Measurements from ENCODE around the gene EPM2A. TPM values are rescaled to one million over a fixed set of nuclear protein-coding genes. Genes with fewer than 3 reads are reported as not detected.

The EPM2A gene
- total RNA-seq, 2 experiments from 2014 or later: 34.9 to 39.2 TPM

GRCh38 chr6:145763742-145764141 is 28.4 kb upstream of the EPM2A start:
- no peaks in the 10 kb centered on the region for H3K9me3 ChIP-seq (ENCODE audit: low read length)
- no peak overlapping the region for H2AFZ ChIP-seq (ENCODE audit: low read length)
- H3K9me2 ChIP-seq (ENCODE audit: insufficient read depth, low read length): no peaks in the 10 kb centered on the region
- DNase-seq (ENCODE audit: low spot score): no peak
- no peak overlapping the region for H3K27ac ChIP-seq (ENCODE audit: low read depth, low read length, poor library complexity, severe bottlenecking)
- H3K4me3 ChIP-seq (ENCODE audit: low read depth, low read length, poor library complexity, severe bottlenecking): no peak overlapping the region
- H3K79me2 ChIP-seq (ENCODE audit: insufficient read depth, low read depth, low read length): no peaks in the 10 kb centered on the region
- no peaks in the 10 kb centered on the region for H4K20me1 ChIP-seq (ENCODE audit: insufficient read depth, low read length)
- ChIA-PET CTCF (ENCODE audit: unreplicated experiment) (no interaction called here), POLR2A (interaction anchor here (0.7 to 1.0 kb wide), 2 partner anchors 9 to 10 kb away, joined by 4 read pairs; no protein-coding TSS in a partner anchor)
- intact Hi-C loops (cut with micrococcal nuclease; ENCODE audit: unreplicated experiment): loop anchor here (10.0 kb wide), 1 partner anchor 941 kb away; no protein-coding TSS in a partner anchor
- peaks cover 8% of the 10 kb centered on the region for H3K4me1 ChIP-seq (ENCODE audit: insufficient read depth, low read length, poor library complexity, severe bottlenecking)
- BruUV-seq (replicated peaks): no TSS peak
- H3K4me2 ChIP-seq (ENCODE audit: low read length): no peak overlapping the region
- H3K36me3 ChIP-seq (ENCODE audit: insufficient read depth, low read length): no peaks in the 10 kb centered on the region
- TF ChIP-seq EZH2phosphoT487 (IDR thresholded peaks at IDR 0.05; ENCODE audit: borderline replicate concordance, low read depth, low read length) (no peak), CTCF (conservative IDR thresholded peaks at IDR 0.05; ENCODE audit: low read length) (no peak)

- H3K4me3 ChIP-seq (ENCODE audit: low read depth, low read length, poor library complexity, severe bottlenecking): no peak overlapping the region
- no peaks in the 10 kb centered on the region for H3K9me3 ChIP-seq (ENCODE audit: low read length)
- no peak overlapping the region for H3K4me2 ChIP-seq (ENCODE audit: low read length)
- peaks cover 8% of the 10 kb centered on the region for H3K4me1 ChIP-seq (ENCODE audit: insufficient read depth, low read length, poor library complexity, severe bottlenecking)
- H4K20me1 ChIP-seq (ENCODE audit: insufficient read depth, low read length): no peaks in the 10 kb centered on the region
- no peak overlapping the region for H2AFZ ChIP-seq (ENCODE audit: low read length)
- intact Hi-C loops (cut with micrococcal nuclease; ENCODE audit: unreplicated experiment): loop anchor here (1.0 to 10.0 kb wide), 2 partner anchors 127 to 943 kb away; no protein-coding TSS in a partner anchor
- no peak overlapping the region for H3K27ac ChIP-seq (ENCODE audit: low read depth, low read length, poor library complexity, severe bottlenecking)
- peak; percentile 68 for DNase-seq (ENCODE audit: low spot score)
- H3K79me2 ChIP-seq (ENCODE audit: insufficient read depth, low read depth, low read length): no peaks in the 10 kb centered on the region
- TF ChIP-seq EZH2phosphoT487 (IDR thresholded peaks at IDR 0.05; ENCODE audit: borderline replicate concordance, low read depth, low read length) (no peak), CTCF (conservative IDR thresholded peaks at IDR 0.05; ENCODE audit: low read length) (peak; percentile 79)
- ChIA-PET POLR2A (interaction anchor here (1.2 to 1.7 kb wide), 3 partner anchors 10 to 102 kb away, joined by 3 to 4 read pairs (median 3); no protein-coding TSS in a partner anchor), CTCF (ENCODE audit: unreplicated experiment) (interaction anchor here (0.9 kb wide), 1 partner anchor 127 kb away, joined by 4 read pairs; no protein-coding TSS in a partner anchor)
- BruUV-seq (replicated peaks): no TSS peak
- no peaks in the 10 kb centered on the region for H3K9me2 ChIP-seq (ENCODE audit: insufficient read depth, low read length)
- H3K36me3 ChIP-seq (ENCODE audit: insufficient read depth, low read length): no peaks in the 10 kb centered on the region
Observed at GRCh38 chr6:145761584-145761983, 26.3 kb upstream of the EPM2A start.

GRCh38 chr6:145758113-145758512 is 22.8 kb upstream of the EPM2A start:
- no peak for TF ChIP-seq EZH2phosphoT487 (IDR thresholded peaks at IDR 0.05; ENCODE audit: borderline replicate concordance, low read depth, low read length)
- TF ChIP-seq CTCF (conservative IDR thresholded peaks at IDR 0.05; ENCODE audit: low read length): no peak
- intact Hi-C loops (cut with micrococcal nuclease; ENCODE audit: unreplicated experiment): no loop called here
- Histone ChIP-seq H3K9me2 (ENCODE audit: insufficient read depth, low read length) (no peaks in the 10 kb centered on the region), H3K4me2 (ENCODE audit: low read length) (no peak overlapping the region), H2AFZ (ENCODE audit: low read length) (no peak overlapping the region), H3K79me2 (ENCODE audit: insufficient read depth, low read depth, low read length) (no peaks in the 10 kb centered on the region), H4K20me1 (ENCODE audit: insufficient read depth, low read length) (no peaks in the 10 kb centered on the region), H3K4me3 (ENCODE audit: low read depth, low read length, poor library complexity, severe bottlenecking) (no peak overlapping the region), H3K27ac (ENCODE audit: low read depth, low read length, poor library complexity, severe bottlenecking) (no peak overlapping the region), H3K9me3 (ENCODE audit: low read length) (no peaks in the 10 kb centered on the region), H3K36me3 (ENCODE audit: insufficient read depth, low read length) (no peaks in the 10 kb centered on the region), H3K4me1 (ENCODE audit: insufficient read depth, low read length, poor library complexity, severe bottlenecking) (peaks cover 8% of the 10 kb centered on the region)
- ChIA-PET CTCF (ENCODE audit: unreplicated experiment) (no interaction called here), POLR2A (interaction anchor here (0.6 to 1.4 kb wide), 4 partner anchors 15 to 543 kb away, joined by 3 to 6 read pairs (median 4); no protein-coding TSS in a partner anchor)
- no TSS peak for BruUV-seq (replicated peaks)
- DNase-seq (ENCODE audit: low spot score): no peak

All from OCI-LY7 (cell line).